ENCODE measurements around the gene AK1. TPM values are rescaled to one million over a fixed set of nuclear protein-coding genes. Genes with fewer than 3 reads are reported as not detected.
"Not testable (repeated sequence)": the region's sequence is repeated elsewhere in the genome, so short reads cannot be mapped to it uniquely, and the experiment has no call there.

AK1 gene
- polyA plus RNA-seq, 10 donors, result 607 to 1,079 (median 1,015) TPM

- no peak for DNase-seq
These were observed 27.1 kb downstream of the AK1 start for GRCh38 chr9:127850286-127850830.

GRCh38 chr9:127848756-127849504, 28.5 kb downstream of the AK1 start:
- no peak for DNase-seq

GRCh38 chr9:127847833-127848755, 29.4 kb downstream of the AK1 start:
- no peak for DNase-seq

- no peak for DNase-seq
These were observed 30.3 kb downstream of the AK1 start for GRCh38 chr9:127847178-127847510.

GRCh38 chr9:127846443-127847177, 30.9 kb downstream of the AK1 start:
- DNase-seq, result no peak

GRCh38 chr9:127845619-127846018, 31.9 kb downstream of the AK1 start:
- not testable (repeated sequence) for DNase-seq

- DNase-seq, result peak in 1 of 3 donors; percentile 59
These were observed 32.6 kb downstream of the AK1 start for GRCh38 chr9:127844821-127845359.

GRCh38 chr9:127841087-127841835, 36.2 kb downstream of the AK1 start:
- no peak for DNase-seq

GRCh38 chr9:127838375-127839078, 38.9 kb downstream of the AK1 start:
- DNase-seq, result peak in 2 of 3 donors; percentile 40 to 59

- no peak for DNase-seq
These were observed 40.1 kb downstream of the AK1 start for GRCh38 chr9:127837346-127837745.

- DNase-seq, result not testable (repeated sequence)
These were observed 40.9 kb downstream of the AK1 start for GRCh38 chr9:127836561-127836960.

- peak in 2 of 3 donors; percentile 46 to 74 for DNase-seq
These were observed 41.4 kb downstream of the AK1 start for GRCh38 chr9:127835991-127836516.

GRCh38 chr9:127833555-127833954, 43.9 kb downstream of the AK1 start:
- DNase-seq, result no peak

GRCh38 chr9:127832248-127832647, 45.2 kb downstream of the AK1 start:
- DNase-seq, result no peak

- DNase-seq, result no peak
These were observed 48.1 kb downstream of the AK1 start for GRCh38 chr9:127829205-127829906.

GRCh38 chr9:127828262-127829031, 49.0 kb downstream of the AK1 start:
- peak; percentile 74 to 92 (median 77) for DNase-seq

GRCh38 chr9:127826253-127826913, 51.1 kb downstream of the AK1 start:
- no peak for DNase-seq

Data from muscle of back (tissue), 11 donors.